ENCODE measurements around the gene YBEY.

YBEY gene

GRCh38 chr21:46265736-46266525 is 20.2 kb upstream of the YBEY start:
- DNase-seq = no peak

DNA sequence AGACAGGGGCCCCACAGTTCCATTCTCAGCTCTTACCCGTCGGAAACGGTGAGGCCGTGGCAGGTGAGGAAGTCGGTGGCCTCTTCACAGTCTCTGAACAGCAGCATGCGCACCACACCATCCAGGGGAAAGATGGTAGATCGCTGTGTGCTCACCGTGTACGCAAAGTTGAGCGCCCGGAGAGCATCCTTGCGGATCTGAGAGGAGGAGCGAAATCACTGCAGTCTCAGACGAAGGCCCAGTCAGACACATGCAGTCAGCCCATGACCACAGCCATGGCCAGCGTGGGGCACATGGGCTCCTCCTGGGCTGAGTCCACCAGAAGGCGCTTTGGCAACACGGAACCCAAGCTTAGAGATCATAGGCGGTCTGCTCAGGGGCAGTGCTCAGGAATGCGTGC is 19.2 kb upstream of the YBEY start:
- no peak for DNase-seq

- DNase-seq = no peak
Observed at GRCh38 chr21:46268371-46268770, 17.8 kb upstream of the YBEY start.

GRCh38 chr21:46269466-46269865 is 16.7 kb upstream of the YBEY start:
- no peak for DNase-seq

GRCh38 chr21:46273341-46273740 is 12.8 kb upstream of the YBEY start:
- no peak for DNase-seq

- no peak for DNase-seq
Observed at GRCh38 chr21:46274797-46275390, 11.2 kb upstream of the YBEY start.

- DNase-seq = no peak
Observed at GRCh38 chr21:46284077-46284644, 2.0 kb upstream of the YBEY start.

- no peak for DNase-seq
Observed at GRCh38 chr21:46284733-46285132, 1.4 kb upstream of the YBEY start.

GRCh38 chr21:46285206-46285661 is 908 bp upstream of the YBEY start, which contains the start of gene MCM3AP:
TSS of gene MCM3AP (minus strand) at chr21:46285611. CDS start at chr21:46285286, 325 bp downstream.
- no peak for DNase-seq

DNA sequence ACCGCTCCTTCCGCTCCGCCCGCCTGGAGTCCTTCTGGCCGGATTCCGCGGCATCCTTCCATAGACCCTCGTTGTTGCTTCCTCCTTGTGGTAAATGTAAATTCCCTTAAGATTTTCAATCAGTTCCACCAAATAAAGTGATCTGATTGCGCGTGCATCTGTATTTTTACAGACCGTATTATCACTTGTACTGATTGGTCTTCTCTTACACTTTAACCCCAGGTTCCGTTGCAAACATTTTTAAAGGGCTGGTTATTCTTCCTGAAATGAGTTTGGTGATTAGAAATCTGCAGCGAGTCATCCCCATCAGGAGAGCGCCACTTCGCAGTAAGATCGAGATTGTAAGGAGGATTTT is 483 bp downstream of the YBEY start:
- no peak for DNase-seq

DNA sequence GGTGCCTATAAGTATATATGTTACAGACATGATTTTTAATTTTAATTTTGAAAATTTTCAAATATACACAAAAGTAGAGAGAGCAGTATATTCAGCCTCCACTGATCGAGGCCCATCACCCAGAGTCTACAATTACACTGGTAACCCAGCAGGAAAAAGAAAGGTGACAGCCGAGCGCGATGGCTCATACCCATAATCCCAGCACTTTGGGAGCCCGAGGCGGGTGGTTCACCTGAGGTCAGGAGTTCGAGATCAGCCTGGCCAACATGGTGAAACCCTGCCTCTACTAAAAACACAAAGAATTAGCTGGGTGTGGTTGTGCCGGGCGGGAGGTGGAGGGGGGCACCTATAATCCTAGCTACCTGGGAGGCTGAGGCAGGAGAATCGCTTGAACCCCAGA is 1.4 kb downstream of the YBEY start:
- no peak for DNase-seq

- DNase-seq = no peak
Observed at GRCh38 chr21:46289655-46290179, 3.6 kb downstream of the YBEY start.

DNA sequence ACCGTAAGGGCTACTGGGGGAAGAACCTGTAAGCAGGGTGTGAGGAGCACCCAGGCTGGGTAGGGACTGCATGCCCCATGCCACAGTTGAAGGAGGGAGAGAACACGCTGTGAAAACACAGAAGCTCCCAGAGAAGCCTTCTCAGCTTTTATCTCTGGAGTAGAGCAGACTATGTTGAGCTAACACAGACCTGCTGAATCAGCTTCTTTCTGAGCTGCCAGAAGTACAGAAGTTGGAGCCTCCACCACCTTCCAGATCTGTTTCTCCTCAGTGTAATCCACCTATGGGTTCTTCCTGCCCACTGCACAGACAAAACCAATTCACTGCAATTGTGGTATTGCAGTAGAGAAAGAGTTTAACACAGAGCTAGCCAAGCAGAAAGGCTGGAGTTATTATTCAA is 5.4 kb downstream of the YBEY start:
- no peak for DNase-seq

- no peak for DNase-seq
Observed at GRCh38 chr21:46294647-46295176, 8.6 kb downstream of the YBEY start.

- no peak for DNase-seq
Observed at GRCh38 chr21:46295177-46295770, 9.1 kb downstream of the YBEY start.

- peak; percentile 1 for DNase-seq
Observed at GRCh38 chr21:46295996-46296752, 10.0 kb downstream of the YBEY start.

DNA sequence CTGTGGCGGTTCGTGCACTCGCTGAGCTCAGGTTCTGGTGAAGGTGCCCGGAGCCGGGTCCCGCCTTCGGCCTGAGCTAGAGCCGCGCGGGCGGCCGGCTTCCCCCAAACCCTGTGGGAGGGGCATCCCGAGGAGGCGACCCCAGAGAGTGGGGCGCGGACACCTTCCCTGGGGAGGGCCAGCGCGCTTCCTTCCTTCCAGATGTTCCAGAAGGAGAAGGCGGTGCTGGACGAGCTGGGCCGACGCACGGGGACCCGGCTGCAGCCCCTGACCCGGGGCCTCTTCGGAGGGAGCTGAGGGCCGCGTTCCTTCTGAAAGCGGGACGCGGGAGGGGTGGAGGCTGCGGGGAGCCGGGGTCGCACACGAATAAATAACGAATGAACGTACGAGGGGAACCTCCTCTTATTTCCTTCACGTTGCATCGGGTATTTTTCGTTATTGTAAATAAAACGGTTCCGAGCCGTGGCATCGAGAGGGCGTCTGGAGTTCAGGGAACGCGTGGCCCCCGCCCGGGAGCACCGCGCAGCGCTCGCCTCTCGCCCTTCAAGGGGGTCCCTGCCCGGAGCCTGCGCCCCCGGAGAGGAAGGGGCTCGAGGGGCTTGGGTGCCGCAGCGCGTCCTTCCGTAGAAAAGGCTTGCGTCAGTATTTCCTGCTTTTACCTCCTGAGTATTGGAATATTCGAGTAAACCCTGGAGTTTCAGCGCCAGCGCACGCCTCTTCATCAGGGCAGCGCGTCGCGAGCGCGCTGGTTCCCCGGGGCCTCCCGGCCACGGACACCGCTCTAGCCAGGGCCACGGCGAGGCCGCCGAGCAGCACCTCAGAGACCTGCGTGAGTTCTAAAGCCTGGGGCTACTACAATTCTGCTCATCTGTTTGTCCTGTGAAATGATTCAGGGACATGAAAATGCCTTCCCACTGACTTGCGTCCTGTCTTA is 11.5 kb downstream of the YBEY start:
- no peak for DNase-seq

GRCh38 chr21:46299167-46299566 is 13.0 kb downstream of the YBEY start:
- no peak for DNase-seq

DNA sequence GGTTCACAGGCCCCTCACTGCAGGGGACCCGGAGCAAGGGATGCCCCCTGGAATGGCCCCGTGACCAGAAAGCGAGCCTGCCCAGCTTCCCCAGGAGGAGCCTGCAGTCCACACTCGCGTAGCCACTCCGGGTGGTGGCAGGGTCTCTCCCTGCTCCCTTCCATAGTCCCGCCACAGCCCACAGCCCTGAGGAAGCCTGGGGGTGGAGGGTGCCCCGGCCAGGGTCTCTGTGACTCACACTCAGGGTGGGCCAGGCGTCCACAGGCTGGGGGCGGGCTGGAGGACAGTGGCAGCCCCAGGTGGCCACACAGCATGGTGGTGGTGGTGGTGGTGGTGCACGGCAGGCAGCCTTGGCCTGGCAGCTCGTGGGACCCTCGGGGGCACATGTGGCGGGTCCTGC is 15.6 kb downstream of the YBEY start:
- no peak for DNase-seq

DNA sequence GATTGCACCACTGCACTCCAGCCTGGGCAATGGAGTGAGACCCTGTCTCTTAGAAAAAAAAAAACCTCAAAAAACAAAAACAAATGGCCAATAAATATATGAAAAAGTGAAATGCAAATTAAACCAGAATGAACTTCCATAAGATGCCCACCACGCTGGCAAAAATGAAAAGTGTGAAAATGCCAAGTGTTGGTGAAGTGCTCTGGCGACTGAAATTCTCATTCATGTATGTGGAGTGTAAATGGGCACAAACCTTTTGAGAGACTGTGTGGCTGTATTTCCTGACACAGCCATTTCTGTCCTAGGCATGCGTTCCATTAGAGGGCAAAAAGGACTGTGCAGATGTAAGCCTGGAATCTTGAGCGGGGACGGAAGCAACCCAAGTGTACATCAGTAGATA is 18.3 kb downstream of the YBEY start:
- DNase-seq = no peak

DNA sequence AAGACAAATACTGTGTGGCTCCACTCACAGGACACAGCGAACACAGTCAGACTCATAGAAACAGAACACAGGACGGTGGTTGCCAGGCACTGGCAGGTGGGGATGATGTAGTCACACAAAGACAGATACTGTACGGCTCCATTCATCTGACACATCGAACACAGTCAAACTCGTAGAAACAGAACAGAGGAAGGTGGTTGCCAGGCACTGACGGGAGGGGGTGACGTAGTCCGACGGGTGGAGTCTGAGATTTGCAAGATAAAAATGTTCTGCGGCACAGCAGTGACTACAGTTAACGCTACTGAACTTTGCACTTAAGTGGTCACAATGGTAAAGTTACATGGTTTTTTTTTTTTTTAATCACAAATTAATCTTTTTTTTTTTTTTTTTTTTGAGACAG is 18.8 kb downstream of the YBEY start:
- DNase-seq = no peak
